ENCODE data around the gene TPPP2.

TPPP2 gene

GRCh38 chr14:21081521-21082142 is 51.6 kb downstream of the TPPP2 start:
- Histone ChIP-seq H3K4me1 (ENCODE audit: control insufficient read depth in 1 of 2, insufficient read depth in 1 of 2, low read depth in 1 of 2, low read length in 1 of 2) (peaks cover 35 to 39% of the 10 kb centered on the region in 2 experiments), H3K4me3 (ENCODE audit: low read depth in 1 of 2, low read length in 1 of 2) (no peak overlapping the region), H3K27ac (no peak overlapping the region), H3K36me3 (peaks cover 45% of the 10 kb centered on the region), H3K27me3 (no peaks in the 10 kb centered on the region), H3K9me3 (no peaks in the 10 kb centered on the region)
- TF ChIP-seq CTCF (IDR thresholded peaks at IDR 0.05) = no peak

All from neutrophil (primary cell).